NCI-H2196 treated with DMSO at 0.1 percent for 48 hours (cell line): Measurements from ENCODE around the gene UBQLN1.
A peak's percentile ranks its signal among the peaks of the same experiment; 100 is the strongest.
"Not testable (repeated sequence)": the region's sequence is repeated elsewhere in the genome, so short reads cannot be mapped to it uniquely, and the experiment has no call there.

Source experiments
- DNase-seq: peaks from one replicate; lab custom pipeline; 2025; ENCODE audit not compliant: unreplicated experiment; lab: John Stamatoyannopoulos, UW

Gene UBQLN1

GRCh38 chr9:83707768-83708514, at the start of gene UBQLN1:
UBQLN1 (minus strand) TSS chr9:83707958; CDS start chr9:83707679, 279 bp downstream.
- peak; percentile 86 for DNase-seq

- no peak for DNase-seq
Observed at GRCh38 chr9:83754383-83754977, 46.7 kb upstream of the UBQLN1 start.

GRCh38 chr9:83749706-83750105, 41.9 kb upstream of the UBQLN1 start:
- DNase-seq: no peak

- no peak for DNase-seq
Observed at GRCh38 chr9:83744206-83744605, 36.4 kb upstream of the UBQLN1 start.

- DNase-seq: no peak
Observed at GRCh38 chr9:83733739-83734138, 26.0 kb upstream of the UBQLN1 start.

- not testable (repeated sequence) for DNase-seq
Observed at GRCh38 chr9:83728591-83729368, 21.0 kb upstream of the UBQLN1 start.

GRCh38 chr9:83724436-83724835, 16.7 kb upstream of the UBQLN1 start:
- DNase-seq: no peak

GRCh38 chr9:83722726-83723495, 15.2 kb upstream of the UBQLN1 start:
- no peak for DNase-seq

- DNase-seq: no peak
Observed at GRCh38 chr9:83721509-83721908, 13.8 kb upstream of the UBQLN1 start.

GRCh38 chr9:83715794-83716193, 8.0 kb upstream of the UBQLN1 start:
- DNase-seq: no peak

- no peak for DNase-seq
Observed at GRCh38 chr9:83715221-83715620, 7.5 kb upstream of the UBQLN1 start.

- DNase-seq: no peak
Observed at GRCh38 chr9:83714329-83714728, 6.6 kb upstream of the UBQLN1 start.

- DNase-seq: peak; percentile 55
Observed at GRCh38 chr9:83708515-83709158, 879 bp upstream of the UBQLN1 start.

- DNase-seq: peak; percentile 58
Observed at GRCh38 chr9:83707518-83707767, 315 bp downstream of the UBQLN1 start.

GRCh38 chr9:83706676-83707517, 861 bp downstream of the UBQLN1 start:
- no peak for DNase-seq

- not testable (repeated sequence) for DNase-seq
Observed at GRCh38 chr9:83705219-83705651, 2.5 kb downstream of the UBQLN1 start.

GRCh38 chr9:83701769-83702168, 6.0 kb downstream of the UBQLN1 start:
- no peak for DNase-seq

- no peak for DNase-seq
Observed at GRCh38 chr9:83701286-83701685, 6.5 kb downstream of the UBQLN1 start.

GRCh38 chr9:83699615-83700014, 8.1 kb downstream of the UBQLN1 start:
- DNase-seq: no peak

GRCh38 chr9:83698976-83699585, 8.7 kb downstream of the UBQLN1 start:
- DNase-seq: no peak
